ENCODE results near the gene NUCKS1.

Gene NUCKS1

DNA sequence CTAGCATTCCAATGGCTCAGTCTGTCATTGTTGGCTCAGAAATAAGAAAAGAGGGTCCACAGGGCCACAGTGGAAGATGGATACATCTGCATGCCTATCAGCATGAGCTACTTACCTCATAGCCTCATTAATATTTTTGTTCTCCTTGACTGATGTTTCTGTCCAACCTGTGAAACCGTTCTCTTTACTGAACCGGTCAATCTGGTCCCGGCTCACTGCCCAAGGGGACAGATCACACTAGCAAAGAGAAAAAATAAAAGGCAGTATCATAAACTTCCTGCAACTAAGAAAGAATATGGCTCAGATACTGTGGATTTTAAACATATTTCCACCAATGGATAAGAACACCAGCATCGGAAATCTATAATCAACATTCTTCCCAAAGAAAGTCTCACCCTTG is 20.6 kb upstream of the NUCKS1 start:
- DNase-seq (ENCODE audit: low spot score) = no peak

DNA sequence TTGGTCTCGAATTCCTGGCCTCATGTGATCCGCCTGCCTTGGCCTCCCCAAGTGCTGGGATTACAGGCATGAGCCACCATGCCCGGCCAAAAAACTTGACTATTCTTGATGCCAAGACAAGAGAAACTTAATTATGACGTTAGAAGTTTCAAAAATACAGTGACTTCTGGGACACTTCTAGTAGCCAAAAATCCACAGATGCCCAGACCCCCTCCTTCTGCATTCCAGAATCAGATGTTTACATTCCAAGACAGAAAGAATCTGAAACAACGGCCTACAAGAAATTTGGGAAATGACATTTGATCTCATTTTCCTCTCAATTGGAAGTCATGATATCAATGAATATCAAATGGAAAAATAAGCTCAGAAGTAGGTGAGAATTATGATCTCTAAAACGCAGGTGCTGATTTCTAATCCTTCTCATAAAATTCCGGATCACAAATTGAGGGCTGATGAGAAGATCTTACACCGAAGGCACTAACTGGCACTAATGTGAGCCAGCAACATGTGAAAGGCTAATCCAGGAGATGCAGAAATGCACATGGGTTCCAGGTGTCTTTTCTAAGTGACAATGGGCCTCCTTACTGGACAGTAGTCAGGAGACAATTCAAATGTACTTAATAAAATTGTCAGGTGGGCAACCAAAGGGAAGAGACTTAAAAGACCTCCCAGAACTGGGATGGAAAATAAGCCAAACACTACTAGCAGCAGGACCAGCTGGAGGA is 19.8 kb upstream of the NUCKS1 start:
- no peak for DNase-seq (ENCODE audit: low spot score)

DNA sequence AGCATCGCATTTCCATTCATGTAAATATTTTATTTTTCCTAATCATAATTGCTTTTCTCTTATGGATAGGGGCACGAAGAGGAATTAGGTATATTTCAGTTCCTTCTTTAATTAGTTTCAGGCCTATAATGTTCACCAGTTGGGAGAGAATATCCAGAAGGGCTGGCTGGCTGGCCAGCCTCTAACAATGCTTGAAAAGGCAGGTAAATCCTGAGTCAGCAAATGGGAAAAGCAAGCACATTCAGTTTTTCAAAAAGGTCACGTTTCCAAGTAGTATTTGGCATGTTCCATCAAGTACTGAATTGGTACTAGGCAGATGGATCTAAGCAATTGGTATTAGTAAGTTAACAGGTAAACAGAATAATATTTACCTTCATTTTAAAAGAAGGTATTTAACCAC is 17.3 kb upstream of the NUCKS1 start:
- no peak for DNase-seq (ENCODE audit: low spot score)

DNA sequence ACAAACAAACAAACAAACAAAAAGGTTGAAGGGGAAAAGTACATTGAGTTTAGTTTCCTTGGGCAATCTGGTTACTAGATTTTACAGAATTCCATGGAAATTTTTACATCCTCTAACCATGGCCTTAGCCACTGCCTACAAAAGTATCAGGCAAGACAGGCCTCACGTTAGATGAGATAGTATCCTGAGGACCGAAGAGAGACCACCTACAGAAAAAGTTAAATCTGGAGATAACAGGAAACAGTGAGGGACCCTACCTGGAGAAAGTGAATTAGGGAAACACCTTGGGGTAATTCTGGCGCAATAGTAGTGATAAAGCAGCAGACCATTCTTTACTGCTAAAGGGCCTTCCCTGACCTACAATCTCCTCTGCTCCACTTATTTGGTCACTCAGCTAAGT is 16.6 kb upstream of the NUCKS1 start:
- DNase-seq (ENCODE audit: low spot score) = no peak

DNA sequence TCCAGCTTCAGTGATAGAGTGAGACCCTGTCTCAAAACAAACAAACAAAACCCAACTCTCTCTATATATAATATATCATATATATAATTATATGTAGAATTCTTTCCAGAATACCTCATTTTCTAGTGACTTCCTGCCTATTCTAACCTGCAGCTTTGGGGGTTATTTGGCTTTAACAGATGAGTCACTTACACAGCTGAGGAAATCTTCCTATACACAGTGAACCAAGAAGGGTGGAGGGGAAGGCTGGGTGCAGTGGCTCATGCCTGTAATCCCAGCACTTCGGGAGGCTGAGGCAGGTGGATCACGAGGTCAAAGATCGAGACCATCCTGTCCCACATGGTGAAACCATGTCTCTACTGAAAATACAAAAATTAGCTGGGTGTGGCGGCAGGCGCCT is 16.1 kb upstream of the NUCKS1 start:
- DNase-seq (ENCODE audit: low spot score) = no peak

DNA sequence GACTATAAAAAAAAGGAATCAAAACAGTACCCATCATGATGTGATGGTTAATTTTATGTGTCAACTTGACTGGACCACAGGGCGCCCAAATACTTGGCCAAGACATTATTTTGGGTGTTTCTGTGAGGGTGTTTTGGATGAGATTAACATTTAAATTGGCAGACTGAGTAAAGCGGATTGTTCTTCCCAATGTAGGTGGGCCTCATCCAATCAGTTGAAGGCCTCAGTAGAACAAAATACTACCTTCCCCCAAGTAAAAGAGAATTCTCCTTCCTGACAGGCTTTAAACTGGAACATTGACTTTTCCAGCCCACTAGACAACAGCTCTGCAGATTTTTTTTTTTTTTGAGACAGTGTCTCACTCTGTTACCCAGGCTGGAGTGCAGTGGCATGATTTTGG is 14.6 kb upstream of the NUCKS1 start:
- DNase-seq (ENCODE audit: low spot score) = no peak

DNA sequence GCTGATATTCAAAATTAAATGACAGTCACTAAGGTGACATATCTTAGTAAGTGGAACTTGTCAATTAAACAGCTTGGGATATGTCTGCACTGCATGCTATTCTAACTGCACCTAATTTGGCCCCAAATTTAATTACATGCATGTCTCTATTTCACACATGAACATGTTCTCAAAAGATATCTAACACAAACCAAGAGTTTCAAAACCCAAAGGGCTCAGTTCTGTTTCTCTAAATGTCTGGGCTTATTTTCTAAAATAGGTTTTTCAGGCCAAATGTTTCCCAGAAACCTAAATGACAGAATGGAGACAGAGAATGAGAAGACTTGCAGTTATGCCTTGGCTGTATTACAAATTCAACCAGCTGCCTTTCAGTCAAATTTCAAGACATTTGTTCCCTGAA is 14.0 kb upstream of the NUCKS1 start:
- no peak for DNase-seq (ENCODE audit: low spot score)

DNA sequence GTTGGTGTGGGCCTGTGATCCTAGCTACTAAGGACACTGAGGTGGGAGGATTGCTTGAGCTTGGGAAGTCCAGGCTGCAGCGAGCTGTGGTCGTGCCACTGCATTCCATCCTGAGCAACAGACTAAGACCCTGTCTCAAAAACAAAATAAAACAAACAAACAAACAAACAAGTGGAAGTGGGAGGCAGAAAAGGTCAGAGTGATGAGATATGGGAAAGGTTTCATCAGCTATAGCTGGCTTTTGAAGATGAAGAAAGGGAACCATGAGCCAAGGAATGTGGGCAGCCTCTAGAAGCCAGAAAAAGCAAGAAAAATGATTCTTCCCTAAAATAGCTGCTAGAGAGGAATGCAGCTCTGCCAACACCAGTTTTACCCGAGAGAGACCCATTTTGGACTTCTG is 10.6 kb upstream of the NUCKS1 start:
- no peak for DNase-seq (ENCODE audit: low spot score)

DNA sequence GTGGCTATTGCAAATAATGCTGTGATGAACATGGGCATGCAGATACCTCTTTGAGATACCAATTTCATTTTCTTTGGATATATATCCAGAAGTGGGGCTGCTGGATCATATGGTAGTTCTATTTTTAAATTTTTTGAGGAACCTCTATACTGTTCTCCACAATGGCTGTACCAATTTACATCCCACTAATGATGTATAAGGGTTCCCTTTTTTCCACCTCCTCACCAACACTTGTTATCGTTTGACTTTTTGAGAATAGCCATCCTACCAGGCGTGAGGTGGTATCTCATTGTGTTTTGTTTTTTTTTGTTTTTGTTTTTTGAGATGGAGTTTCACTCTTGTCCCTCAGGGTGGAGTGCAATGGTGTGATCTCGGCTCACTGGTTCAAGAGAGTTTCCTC is 6.6 kb upstream of the NUCKS1 start:
- DNase-seq (ENCODE audit: low spot score) = no peak

DNA sequence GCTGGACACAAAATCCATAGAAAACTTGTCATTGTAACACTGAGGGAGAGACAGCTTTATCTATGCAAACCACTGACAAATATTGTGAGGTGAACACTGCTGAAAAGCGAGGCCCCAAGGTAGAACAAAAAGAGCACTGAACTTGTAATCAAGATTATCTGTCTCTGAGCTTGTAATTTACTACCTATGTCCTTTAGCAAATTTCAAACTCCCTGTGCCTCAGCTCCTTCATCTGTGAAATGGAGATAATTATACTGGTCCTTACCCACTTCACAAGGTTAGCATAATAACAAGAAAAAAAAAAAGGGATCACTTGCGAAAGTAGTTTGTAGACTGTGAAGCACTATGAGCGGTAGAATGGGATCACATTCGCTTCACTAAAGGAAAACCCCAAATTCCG is 4.9 kb upstream of the NUCKS1 start:
- DNase-seq (ENCODE audit: low spot score) = no peak

DNA sequence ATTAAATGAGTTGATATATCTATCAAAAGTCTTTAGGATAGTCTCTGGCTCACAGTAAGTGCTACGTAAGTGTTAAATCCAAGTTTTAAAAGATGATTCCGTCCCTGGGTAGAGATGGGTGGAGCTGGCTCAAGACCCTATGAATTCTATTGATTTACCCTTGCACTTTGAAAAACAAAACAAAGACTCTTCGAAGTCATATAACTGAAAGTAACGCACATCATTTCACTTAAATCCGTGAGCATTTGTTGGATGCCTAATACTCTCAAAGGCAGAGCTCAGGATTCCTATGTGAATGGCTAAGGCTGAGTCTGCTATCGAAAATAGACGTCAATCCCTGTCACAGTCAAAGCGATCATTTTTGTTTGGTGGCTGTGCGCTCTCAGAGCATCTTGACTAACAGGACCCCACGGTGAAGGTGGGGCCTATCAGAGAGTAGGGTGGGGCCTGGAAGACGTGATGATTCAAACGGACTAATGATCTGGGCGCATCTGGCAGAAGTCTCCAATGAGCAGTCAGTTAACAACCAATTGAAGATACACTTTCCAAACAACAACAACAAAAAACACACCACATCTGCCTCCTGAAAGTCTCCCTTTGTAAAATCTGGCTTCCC is 1.2 kb upstream of the NUCKS1 start:
- DNase-seq (ENCODE audit: low spot score) = no peak

DNA sequence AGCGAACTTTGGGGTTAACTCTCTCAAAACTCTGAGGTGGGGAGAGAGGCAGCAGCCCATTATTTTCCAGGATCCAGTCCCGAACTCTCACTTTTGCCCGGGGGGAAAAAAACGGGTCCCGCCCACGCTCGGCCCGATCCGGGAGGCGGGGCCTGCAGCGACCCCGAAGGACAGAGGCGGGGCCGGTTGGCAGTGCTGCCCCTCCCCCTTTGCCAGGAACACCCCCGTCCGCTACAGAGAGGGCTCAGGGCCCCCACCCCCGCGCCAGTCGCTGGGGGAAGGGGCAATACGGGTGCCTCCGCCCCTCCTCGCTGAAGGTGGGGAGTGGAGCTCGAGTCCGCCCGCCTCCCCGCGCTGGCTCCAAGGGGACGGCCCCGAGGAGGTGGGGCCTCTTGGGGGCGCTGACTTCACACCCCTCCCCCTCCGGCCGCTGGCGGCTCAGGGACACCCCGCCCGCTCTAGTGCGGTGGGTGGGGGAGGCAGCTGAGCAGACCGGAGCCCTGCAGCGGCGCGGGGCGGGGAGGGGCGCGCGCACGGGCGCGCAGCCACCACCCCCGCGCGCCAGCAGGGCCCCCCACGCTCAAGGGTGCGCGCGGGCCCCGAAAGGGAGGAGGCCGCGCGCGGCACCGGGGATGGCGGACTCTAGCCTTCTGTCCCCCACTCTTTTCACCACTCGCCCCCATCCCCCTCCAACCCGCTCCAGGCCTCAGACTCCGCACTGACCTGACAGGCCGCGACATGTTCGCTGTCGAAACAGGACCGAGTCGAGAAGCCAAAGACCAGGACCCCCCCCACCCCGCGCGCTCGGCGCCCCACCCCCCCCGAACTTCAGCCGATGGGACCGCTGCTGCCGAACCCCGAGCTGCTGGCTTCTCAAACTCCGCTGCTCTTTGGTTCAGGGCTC is 496 bp downstream of the NUCKS1 start:
- peak; percentile 97 for DNase-seq (ENCODE audit: low spot score)

DNA sequence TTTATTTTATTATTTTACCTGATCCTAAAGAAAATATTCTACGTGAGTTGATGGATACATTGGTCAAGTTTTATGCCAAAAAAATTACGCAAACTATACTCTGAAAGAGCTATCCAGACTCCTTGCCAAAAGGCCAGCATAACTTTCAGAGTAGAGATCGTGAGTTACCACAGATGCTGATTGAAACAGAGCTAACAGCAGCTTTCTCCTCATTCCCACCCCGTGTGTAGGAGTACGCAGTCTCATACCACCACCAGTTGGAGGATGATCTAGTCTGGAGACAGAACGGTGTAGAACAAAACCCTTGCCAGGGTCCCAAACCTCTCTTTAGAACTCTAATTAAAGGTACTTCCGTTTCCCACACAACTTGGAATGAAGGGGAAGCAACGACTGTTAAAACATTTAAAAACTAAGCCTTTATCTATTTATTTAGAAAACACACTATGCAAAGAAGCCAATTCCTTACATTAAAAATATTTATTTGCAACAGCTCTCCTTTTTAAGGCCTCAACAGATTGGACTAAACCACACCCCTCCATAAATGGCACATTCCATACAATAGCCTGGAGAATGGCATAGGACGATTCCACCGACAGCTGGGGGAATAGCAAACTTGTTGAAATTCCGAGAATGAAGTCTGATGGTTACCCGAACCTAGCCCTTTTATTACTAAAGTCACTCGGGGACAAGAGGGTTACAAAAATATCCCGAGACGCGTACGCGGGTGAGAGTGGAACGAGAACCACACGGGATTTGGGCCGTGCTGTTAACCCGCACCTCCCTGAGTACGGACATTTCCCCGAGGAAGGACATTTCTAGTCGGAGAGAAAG is 1.4 kb downstream of the NUCKS1 start:
- DNase-seq (ENCODE audit: low spot score) = no peak

DNA sequence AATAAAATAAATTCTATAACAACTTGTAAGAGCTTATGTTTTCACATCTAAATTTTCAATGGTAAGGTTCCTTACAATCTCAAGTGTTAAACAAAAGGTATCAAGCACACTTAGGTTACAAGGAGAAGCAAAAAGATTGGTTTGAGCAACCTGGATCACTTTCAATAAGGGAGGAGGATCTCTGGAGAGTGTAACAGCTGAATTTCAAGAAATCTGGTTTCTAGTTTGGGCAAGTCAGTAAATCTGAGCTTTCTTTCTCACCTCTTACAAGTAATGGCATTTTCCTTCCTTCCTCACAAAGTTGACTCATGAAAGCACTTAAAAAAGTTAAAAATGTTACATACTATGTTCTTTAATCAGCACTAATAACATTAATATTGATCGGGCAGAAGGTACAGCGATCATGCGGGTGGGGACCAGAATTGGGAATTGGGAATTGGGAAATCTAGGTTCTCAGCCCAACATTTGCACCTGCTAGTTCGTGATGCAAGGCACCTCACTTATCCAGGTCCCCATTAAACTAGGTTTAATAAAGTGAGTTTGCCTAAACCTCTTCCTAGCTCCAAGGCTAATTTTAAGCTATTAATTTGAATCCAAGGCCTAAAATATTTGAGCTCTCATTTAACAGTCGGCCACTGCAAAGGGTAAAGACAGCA is 3.1 kb downstream of the NUCKS1 start:
- DNase-seq (ENCODE audit: low spot score) = no peak

DNA sequence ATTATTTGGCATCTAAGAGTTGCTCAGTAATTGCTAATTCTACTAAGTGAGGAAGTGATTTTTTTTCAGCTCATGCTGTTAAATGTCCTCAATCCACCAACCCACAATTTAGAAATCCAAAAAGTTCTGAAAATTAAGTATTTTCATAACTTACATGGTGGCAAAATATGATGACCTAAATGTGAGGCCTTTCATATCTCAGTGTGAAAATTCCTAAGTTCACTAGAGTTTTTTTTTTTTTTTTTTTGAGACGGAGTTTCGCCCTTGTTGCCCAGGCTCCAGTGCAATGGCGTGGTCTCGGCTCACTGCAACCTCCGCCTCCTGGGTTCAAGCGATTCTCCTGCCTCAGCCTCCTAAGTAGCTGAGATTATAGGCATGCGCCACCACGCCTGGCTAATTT is 5.6 kb downstream of the NUCKS1 start:
- no peak for DNase-seq (ENCODE audit: low spot score)

DNA sequence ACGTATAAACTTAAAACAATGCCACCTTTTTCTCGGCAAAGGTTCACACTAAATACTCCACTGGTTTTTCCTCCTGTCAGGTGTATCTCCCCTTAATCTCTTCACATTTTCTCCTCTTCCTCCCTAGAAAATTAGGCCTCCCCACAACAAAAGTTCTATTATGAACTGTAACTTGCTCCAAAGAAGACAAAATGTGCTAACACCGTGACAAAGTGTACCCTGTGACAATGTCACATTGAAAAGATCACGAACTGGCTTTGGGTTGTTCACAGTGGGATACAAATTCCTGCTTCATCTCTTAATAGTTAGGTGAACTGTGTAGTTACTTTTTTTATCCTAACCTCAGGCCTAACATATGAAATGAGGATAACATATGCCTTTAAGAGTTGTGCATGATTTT is 6.0 kb downstream of the NUCKS1 start:
- DNase-seq (ENCODE audit: low spot score) = no peak

DNA sequence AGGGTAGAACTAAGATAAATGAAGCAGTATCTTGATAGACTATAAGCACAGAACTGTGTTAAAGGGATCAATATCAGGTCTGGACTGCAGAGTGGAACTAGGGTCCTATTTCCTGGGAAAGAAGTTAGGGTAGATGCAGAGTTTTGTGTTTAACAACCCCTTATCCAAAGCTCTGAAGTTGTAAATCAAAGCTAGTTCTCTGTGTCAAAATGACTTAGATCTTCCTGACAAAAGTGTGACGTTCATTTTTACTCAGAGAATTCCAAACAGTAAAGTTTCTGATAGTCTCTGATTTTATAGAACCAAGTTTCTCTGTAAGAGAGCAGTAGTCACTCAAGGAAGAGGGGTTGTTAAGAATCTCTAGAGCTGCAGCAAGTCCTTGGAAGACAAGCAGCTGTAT is 8.3 kb downstream of the NUCKS1 start:
- no peak for DNase-seq (ENCODE audit: low spot score)

DNA sequence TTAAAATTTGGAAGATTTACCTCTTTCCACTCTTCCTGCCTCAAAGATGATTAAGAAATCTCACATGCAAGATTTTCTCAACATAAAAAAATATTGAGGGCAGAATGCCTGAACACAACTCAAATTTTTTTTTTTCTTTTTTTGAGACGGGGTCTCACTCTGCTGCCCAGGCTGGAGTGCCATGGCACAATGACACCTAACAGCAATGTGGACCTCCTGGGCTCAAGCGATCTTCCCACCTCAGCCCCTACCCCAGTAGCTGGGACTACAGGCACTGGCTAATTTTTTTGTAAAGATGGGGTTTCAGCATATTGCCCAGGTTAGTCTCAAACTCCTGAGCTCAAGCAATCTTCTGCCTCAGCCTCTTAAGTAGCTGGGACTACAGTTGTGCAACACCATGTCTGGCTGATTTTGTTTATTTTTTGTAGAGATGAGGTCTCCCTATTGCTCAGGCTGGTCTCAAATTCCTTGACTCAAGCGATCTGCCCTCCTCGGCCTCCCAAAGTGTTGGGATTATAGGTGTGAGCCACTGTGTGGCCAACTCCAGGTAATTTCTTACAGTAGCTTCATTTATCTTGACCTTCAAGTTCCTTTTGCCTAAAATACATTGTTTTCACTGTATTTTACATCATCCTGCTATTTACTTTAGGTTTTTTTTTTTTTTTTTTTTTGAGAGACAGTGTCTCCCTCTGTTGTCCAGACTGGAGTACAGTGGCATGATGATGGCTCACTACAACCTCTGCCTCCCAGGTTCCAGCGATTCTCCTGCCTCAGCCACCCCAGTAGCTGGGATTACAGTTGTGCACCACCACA is 10.4 kb downstream of the NUCKS1 start:
- no peak for DNase-seq (ENCODE audit: low spot score)

DNA sequence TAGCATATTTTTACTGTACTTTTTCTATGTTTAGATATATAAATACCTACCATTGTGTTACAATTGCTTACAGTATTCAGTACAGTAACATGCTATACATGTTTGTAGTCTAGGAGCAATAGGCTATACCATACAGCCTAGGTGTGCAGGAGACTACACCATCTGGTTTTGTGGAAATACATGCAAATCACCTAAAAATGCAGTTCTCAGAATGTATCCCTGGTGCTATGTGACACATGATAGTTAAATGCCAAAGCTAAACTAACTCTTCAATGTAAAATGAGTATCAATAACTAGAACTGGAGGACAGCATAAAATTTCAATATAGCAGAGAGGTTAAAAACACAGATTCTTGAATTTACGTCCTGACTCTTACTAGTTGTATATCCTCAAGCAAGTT is 14.8 kb downstream of the NUCKS1 start:
- no peak for DNase-seq (ENCODE audit: low spot score)

DNA sequence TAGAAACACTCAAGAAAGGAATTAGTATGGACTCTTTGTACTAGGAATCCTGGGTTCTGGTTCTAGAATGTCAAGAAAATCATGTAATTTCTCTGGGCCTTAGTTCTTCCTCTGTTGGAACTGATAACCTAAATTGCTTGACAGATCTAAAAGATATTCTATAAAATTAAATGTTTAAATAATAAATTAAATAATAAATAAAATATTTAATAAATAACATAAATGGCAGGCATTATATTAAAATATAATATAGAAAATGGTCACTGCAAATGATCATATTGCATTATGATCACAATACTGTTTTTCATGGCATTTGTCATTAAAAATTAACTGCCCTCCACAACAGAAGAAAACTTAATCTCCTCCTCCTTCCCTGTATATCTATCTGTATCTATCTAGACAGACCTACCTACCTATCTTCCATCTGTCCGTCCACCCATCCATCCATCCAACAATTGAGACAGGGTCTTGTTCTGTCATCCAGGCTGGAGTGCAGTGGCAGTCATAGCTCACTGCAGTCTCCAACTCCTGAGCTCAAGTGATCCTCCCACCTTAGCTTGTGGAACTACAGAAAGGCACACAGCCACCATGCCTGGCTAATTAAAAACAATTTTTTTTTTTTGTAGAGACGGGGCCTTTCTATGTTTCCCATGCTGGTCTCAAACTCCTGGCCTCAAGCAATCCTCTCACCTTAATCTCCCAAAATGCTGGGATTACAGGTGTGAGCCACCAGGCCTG is 16.4 kb downstream of the NUCKS1 start:
- DNase-seq (ENCODE audit: low spot score) = no peak
